ENCODE data around the gene OSMR.

OSMR gene

GRCh38 chr5:38926121-38926520 is 80.3 kb downstream of the OSMR start:
- no peak for TF ChIP-seq CTCF (IDR thresholded peaks at IDR 0.05; ENCODE audit: borderline replicate concordance, control extremely low read depth, extremely low read depth, insufficient read depth, missing control alignments)
- in situ Hi-C loops (cut with MboI; ENCODE audit: low sequenced_read_pairs, unreplicated experiment) = no loop called here
- DNase-seq (ENCODE audit: low spot score) = no peak

GRCh38 chr5:38927470-38927869 is 81.7 kb downstream of the OSMR start:
- no peak for TF ChIP-seq CTCF (IDR thresholded peaks at IDR 0.05; ENCODE audit: borderline replicate concordance, control extremely low read depth, extremely low read depth, insufficient read depth, missing control alignments)
- in situ Hi-C loops (cut with MboI; ENCODE audit: low sequenced_read_pairs, unreplicated experiment) = no loop called here
- DNase-seq (ENCODE audit: low spot score) = no peak

- in situ Hi-C loops (cut with MboI; ENCODE audit: low sequenced_read_pairs, unreplicated experiment) = no loop called here
- DNase-seq (ENCODE audit: low spot score) = no peak
- no peak for TF ChIP-seq CTCF (IDR thresholded peaks at IDR 0.05; ENCODE audit: borderline replicate concordance, control extremely low read depth, extremely low read depth, insufficient read depth, missing control alignments)
Observed at GRCh38 chr5:38929838-38930237, 84.0 kb downstream of the OSMR start.

GRCh38 chr5:38931731-38932130 is 85.9 kb downstream of the OSMR start:
- no peak for DNase-seq (ENCODE audit: low spot score)
- in situ Hi-C loops (cut with MboI; ENCODE audit: low sequenced_read_pairs, unreplicated experiment) = no loop called here
- TF ChIP-seq CTCF (IDR thresholded peaks at IDR 0.05; ENCODE audit: borderline replicate concordance, control extremely low read depth, extremely low read depth, insufficient read depth, missing control alignments) = no peak

- no peak for TF ChIP-seq CTCF (IDR thresholded peaks at IDR 0.05; ENCODE audit: borderline replicate concordance, control extremely low read depth, extremely low read depth, insufficient read depth, missing control alignments)
- in situ Hi-C loops (cut with MboI; ENCODE audit: low sequenced_read_pairs, unreplicated experiment) = no loop called here
- DNase-seq (ENCODE audit: low spot score) = no peak
Observed at GRCh38 chr5:38932854-38933408, 87.1 kb downstream of the OSMR start.

GRCh38 chr5:38935437-38935836 is 89.6 kb downstream of the OSMR start:
- no peak for TF ChIP-seq CTCF (IDR thresholded peaks at IDR 0.05; ENCODE audit: borderline replicate concordance, control extremely low read depth, extremely low read depth, insufficient read depth, missing control alignments)
- DNase-seq (ENCODE audit: low spot score) = no peak
- in situ Hi-C loops (cut with MboI; ENCODE audit: low sequenced_read_pairs, unreplicated experiment) = no loop called here

GRCh38 chr5:38936269-38936668 is 90.5 kb downstream of the OSMR start:
- TF ChIP-seq CTCF (IDR thresholded peaks at IDR 0.05; ENCODE audit: borderline replicate concordance, control extremely low read depth, extremely low read depth, insufficient read depth, missing control alignments) = no peak
- in situ Hi-C loops (cut with MboI; ENCODE audit: low sequenced_read_pairs, unreplicated experiment) = no loop called here
- no peak for DNase-seq (ENCODE audit: low spot score)
